ENCODE measurements around the gene HDDC2.

- no peak for TF ChIP-seq CTCF (IDR thresholded peaks at IDR 0.05 in 2 of 3, conservative IDR thresholded peaks at IDR 0.05 in 1 of 3; ENCODE audit: borderline replicate concordance in 1 of 3, insufficient read depth in 1 of 3, low read depth in 2 of 3, low read length in 2 of 3)
- no peak for TF ChIP-seq MAX (IDR thresholded peaks at IDR 0.05)
- TF ChIP-seq ELF1 (IDR thresholded peaks at IDR 0.05; ENCODE audit: borderline replicate concordance, low read depth): no peak
- TF ChIP-seq POLR2AphosphoS5 (IDR thresholded peaks at IDR 0.05; ENCODE audit: low read depth, low read length): no peak
- TF ChIP-seq, protein P1, sequence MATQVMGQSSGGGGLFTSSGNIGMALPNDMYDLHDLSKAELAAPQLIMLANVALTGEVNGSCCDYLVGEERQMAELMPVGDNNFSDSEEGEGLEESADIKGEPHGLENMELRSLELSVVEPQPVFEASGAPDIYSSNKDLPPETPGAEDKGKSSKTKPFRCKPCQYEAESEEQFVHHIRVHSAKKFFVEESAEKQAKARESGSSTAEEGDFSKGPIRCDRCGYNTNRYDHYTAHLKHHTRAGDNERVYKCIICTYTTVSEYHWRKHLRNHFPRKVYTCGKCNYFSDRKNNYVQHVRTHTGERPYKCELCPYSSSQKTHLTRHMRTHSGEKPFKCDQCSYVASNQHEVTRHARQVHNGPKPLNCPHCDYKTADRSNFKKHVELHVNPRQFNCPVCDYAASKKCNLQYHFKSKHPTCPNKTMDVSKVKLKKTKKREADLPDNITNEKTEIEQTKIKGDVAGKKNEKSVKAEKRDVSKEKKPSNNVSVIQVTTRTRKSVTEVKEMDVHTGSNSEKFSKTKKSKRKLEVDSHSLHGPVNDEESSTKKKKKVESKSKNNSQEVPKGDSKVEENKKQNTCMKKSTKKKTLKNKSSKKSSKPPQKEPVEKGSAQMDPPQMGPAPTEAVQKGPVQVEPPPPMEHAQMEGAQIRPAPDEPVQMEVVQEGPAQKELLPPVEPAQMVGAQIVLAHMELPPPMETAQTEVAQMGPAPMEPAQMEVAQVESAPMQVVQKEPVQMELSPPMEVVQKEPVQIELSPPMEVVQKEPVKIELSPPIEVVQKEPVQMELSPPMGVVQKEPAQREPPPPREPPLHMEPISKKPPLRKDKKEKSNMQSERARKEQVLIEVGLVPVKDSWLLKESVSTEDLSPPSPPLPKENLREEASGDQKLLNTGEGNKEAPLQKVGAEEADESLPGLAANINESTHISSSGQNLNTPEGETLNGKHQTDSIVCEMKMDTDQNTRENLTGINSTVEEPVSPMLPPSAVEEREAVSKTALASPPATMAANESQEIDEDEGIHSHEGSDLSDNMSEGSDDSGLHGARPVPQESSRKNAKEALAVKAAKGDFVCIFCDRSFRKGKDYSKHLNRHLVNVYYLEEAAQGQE (IDR thresholded peaks at IDR 0.05; ENCODE audit: low read depth): no peak
- no peak for TF ChIP-seq YY1 (IDR thresholded peaks at IDR 0.05; ENCODE audit: extremely low read depth, insufficient replicate concordance, low read depth, low read length)
- TF ChIP-seq POLR2A (IDR thresholded peaks at IDR 0.05; ENCODE audit: borderline replicate concordance, extremely low read depth, insufficient read depth, insufficient read length): no peak
These were observed 70.0 kb downstream of the HDDC2 start for GRCh38 chr6:125231574-125232343.

All from HCT116 (cell line).